ENCODE measurements around the gene NOX1. TPM values are rescaled to one million over a fixed set of nuclear protein-coding genes. Genes with fewer than 3 reads are reported as not detected.

NOX1 gene
- polyA plus RNA-seq, 1 of the 3 experiments (the other 2 are of a cell fraction) = not detected

DNA sequence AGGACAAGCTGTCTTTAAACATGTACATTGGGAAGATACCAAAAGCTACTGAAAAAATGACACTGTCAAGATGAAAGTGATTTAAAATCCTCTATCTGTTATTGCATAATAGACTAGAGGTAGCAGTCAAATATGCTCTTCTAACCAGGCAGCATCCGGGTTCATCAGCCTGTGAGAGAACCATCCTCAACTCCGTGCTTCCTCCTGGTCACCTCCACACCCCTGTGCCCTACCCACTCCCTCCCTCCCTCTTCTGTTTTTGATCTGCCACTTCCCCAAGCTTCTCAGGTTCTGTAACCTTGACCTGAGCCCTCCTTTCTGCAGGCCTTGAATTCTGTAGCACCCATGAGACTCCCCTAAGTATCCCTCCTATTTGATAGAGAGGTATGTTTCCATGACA, 5.9 kb downstream of the NOX1 start:
- Histone ChIP-seq H3K36me3 (replicated peaks in 1 of 2; ENCODE audit: control insufficient read depth in 1 of 2, insufficient read depth in 2 of 2, low read length in 1 of 2) (no peaks in the 10 kb centered on the region), H3K27me3 (ENCODE audit: insufficient read depth) (peaks cover 5% of the 10 kb centered on the region; the same call in 1 of the 2 replicates), H3K9ac (no peak overlapping the region), H3K79me2 (ENCODE audit: insufficient read depth) (no peaks in the 10 kb centered on the region), H3K9me3 (no peaks in the 10 kb centered on the region), H2AFZ (ENCODE audit: low read depth) (no peak overlapping the region), H3K27ac (ENCODE audit: low read depth in 2 of 2, low read length in 1 of 2) (no peak overlapping the region), H4K20me1 (ENCODE audit: insufficient read depth) (no peaks in the 10 kb centered on the region), H3K4me3 (ENCODE audit: low read depth in 2 of 2, low read length in 1 of 2) (no peak overlapping the region), H3F3A (replicated peaks; ENCODE audit: insufficient read depth) (no peaks in the 10 kb centered on the region), H3K4me1 (ENCODE audit: control insufficient read depth in 1 of 2, insufficient read depth in 2 of 2, low read depth in 1 of 2, low read length in 1 of 2) (no peaks in the 10 kb centered on the region), H3K4me2 (no peak overlapping the region), H3K9me2 (no peaks in the 10 kb centered on the region)
- CTCF ChIA-PET = interaction anchor here (1.0 kb wide), 1 partner anchor 20 kb away, joined by 3 read pairs; no protein-coding TSS in a partner anchor
- POLR2A ChIA-PET = no interaction called here
- TF ChIP-seq EZH2phosphoT487 (IDR thresholded peaks at IDR 0.05; ENCODE audit: borderline replicate concordance, low read depth) (no peak), MAX (IDR thresholded peaks at IDR 0.05; ENCODE audit: low read depth) (no peak), FOSL2 (IDR thresholded peaks at IDR 0.05; ENCODE audit: borderline replicate concordance, low read depth) (no peak), CHD2 (IDR thresholded peaks at IDR 0.05; ENCODE audit: low read length, partially characterized antibody) (no peak), NRF1 (IDR thresholded peaks at IDR 0.05; ENCODE audit: low read depth, low read length) (no peak), EP300 (IDR thresholded peaks at IDR 0.05; ENCODE audit: borderline replicate concordance in 1 of 2, low read depth in 1 of 2, low read length in 1 of 2) (no peak), USF2 (IDR thresholded peaks at IDR 0.05; ENCODE audit: borderline replicate concordance, low read depth, low read length) (no peak), IRF3 (IDR thresholded peaks at IDR 0.05; ENCODE audit: low read depth, low read length) (no peak), RXRA (IDR thresholded peaks at IDR 0.05; ENCODE audit: borderline replicate concordance, low read depth) (no peak), TAF1 (IDR thresholded peaks at IDR 0.05; ENCODE audit: borderline replicate concordance, low read depth, low read length) (no peak), SIN3A (IDR thresholded peaks at IDR 0.05; ENCODE audit: borderline replicate concordance, low read depth, low read length) (no peak), MEF2A (IDR thresholded peaks at IDR 0.05; ENCODE audit: borderline replicate concordance, low read depth) (no peak), FOXM1 (IDR thresholded peaks at IDR 0.05; ENCODE audit: low read depth) (no peak), NFIC (IDR thresholded peaks at IDR 0.05; ENCODE audit: borderline replicate concordance) (no peak), USF1 (IDR thresholded peaks at IDR 0.05; ENCODE audit: borderline replicate concordance, low read depth) (no peak), RCOR1 (IDR thresholded peaks at IDR 0.05; ENCODE audit: low read length) (no peak), RAD21 (IDR thresholded peaks at IDR 0.05; ENCODE audit: low read length) (no peak)
- TF ChIP-seq, protein P1, sequence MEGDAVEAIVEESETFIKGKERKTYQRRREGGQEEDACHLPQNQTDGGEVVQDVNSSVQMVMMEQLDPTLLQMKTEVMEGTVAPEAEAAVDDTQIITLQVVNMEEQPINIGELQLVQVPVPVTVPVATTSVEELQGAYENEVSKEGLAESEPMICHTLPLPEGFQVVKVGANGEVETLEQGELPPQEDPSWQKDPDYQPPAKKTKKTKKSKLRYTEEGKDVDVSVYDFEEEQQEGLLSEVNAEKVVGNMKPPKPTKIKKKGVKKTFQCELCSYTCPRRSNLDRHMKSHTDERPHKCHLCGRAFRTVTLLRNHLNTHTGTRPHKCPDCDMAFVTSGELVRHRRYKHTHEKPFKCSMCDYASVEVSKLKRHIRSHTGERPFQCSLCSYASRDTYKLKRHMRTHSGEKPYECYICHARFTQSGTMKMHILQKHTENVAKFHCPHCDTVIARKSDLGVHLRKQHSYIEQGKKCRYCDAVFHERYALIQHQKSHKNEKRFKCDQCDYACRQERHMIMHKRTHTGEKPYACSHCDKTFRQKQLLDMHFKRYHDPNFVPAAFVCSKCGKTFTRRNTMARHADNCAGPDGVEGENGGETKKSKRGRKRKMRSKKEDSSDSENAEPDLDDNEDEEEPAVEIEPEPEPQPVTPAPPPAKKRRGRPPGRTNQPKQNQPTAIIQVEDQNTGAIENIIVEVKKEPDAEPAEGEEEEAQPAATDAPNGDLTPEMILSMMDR (IDR thresholded peaks at IDR 0.05) = no peak
- DNase-seq = no peak
- WGBS (ENCODE audit: low lambda C conversion rate) = 28% methylated on average over 2 of the region's 2 CpGs
